Lower lobe of right lung (tissue), 2 donors: Measurements from ENCODE around the gene FARS2. TPM values are rescaled to one million over a fixed set of nuclear protein-coding genes. Genes with fewer than 3 reads are reported as not detected.

Experiments
- ATAC-seq, 2 donors: fragments of 200-7000 bp; cut with Tn5 transposase; one replicate each; pipeline ENCODE4 v1.9.1; 2020 to 2022; ENCODE audit warnings: mild to moderate bottlenecking in 2 of 2, moderate library complexity in 2 of 2
- DNase-seq: peaks from one replicate; pipeline ENCODE4 v3.0.0-alpha.2; 2020
- H3K27ac ChIP-seq: fragments of 200-600 bp; one replicate; pipeline ENCODE4 v1.8.0; 2022
- H3K27me3 ChIP-seq: fragments of 200-600 bp; one replicate; pipeline ENCODE4 v1.8.0; 2022; ENCODE audit warnings: low read depth
- H3K36me3 ChIP-seq: fragments of 200-600 bp; one replicate; pipeline ENCODE4 v1.8.0; 2022; ENCODE audit warnings: mild to moderate bottlenecking
- H3K4me1 ChIP-seq: fragments of 200-600 bp; one replicate; pipeline ENCODE4 v1.8.0; 2022
- H3K4me3 ChIP-seq: fragments of 200-600 bp; one replicate; pipeline ENCODE4 v1.8.0; 2022; ENCODE audit warnings: mild to moderate bottlenecking
- H3K9me3 ChIP-seq: fragments of 200-600 bp; one replicate; pipeline ENCODE4 v1.8.0; 2022
- intact Hi-C: fragments of 100-400 bp; cut with DNase I; formaldehyde crosslinking; loops from one replicate; pipeline ENCODE4 v1.11.0; 2022
- total RNA-seq: library from RNA; stranded (reverse); fragmentation: NEBNext Ultra II Directional; extraction: Animal tissue kit (Norgen Biotek cat#: 25700); gene quantifications from one replicate; pipeline ENCODE4 v1.2.1, GENCODE V29; 2021
- TF ChIP-seq, protein P1 (sequence below): fragments of 200-600 bp; IDR thresholded peaks from one replicate; pipeline ENCODE4 v1.8.0; 2022; ENCODE audit warnings: antibody characterized with exemption, mild to moderate bottlenecking
- donor health status: DM: no; HTN: yes; CAD: no; lungs with severe emphysema.

Gene FARS2
- total RNA-seq, 1 donor from 2014 or later, result 17.0 TPM

DNA sequence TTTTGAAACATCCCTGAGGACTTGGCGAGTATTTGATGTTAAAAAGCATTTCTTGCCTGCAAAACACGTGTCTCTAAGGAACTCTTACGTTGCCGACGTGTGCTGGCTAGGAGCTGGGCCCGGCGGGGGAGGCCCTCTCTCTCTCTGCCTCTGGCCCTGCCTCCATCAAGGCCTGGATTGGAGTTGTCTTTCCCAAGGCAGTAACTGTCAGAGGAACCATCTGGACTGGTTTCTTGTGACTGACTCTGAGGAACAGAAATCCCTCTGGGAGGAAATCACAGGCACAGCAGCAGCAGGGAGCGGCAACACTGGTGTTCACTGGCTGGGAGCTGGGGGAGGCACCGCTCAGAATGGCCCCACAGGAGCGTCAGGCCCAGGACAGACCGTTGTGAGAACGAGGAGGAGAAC, 501.3 kb downstream of the FARS2 start:
- intact Hi-C loops, result no loop called here
- ATAC-seq, result no peak
- DNase-seq, result no peak
- Histone ChIP-seq H3K4me3 (no peak overlapping the region), H3K27ac (no peak overlapping the region), H3K4me1 (peaks cover 14% of the 10 kb centered on the region), H3K27me3 (no peaks in the 10 kb centered on the region), H3K9me3 (no peaks in the 10 kb centered on the region), H3K36me3 (no peaks in the 10 kb centered on the region)
- TF ChIP-seq, protein P1, sequence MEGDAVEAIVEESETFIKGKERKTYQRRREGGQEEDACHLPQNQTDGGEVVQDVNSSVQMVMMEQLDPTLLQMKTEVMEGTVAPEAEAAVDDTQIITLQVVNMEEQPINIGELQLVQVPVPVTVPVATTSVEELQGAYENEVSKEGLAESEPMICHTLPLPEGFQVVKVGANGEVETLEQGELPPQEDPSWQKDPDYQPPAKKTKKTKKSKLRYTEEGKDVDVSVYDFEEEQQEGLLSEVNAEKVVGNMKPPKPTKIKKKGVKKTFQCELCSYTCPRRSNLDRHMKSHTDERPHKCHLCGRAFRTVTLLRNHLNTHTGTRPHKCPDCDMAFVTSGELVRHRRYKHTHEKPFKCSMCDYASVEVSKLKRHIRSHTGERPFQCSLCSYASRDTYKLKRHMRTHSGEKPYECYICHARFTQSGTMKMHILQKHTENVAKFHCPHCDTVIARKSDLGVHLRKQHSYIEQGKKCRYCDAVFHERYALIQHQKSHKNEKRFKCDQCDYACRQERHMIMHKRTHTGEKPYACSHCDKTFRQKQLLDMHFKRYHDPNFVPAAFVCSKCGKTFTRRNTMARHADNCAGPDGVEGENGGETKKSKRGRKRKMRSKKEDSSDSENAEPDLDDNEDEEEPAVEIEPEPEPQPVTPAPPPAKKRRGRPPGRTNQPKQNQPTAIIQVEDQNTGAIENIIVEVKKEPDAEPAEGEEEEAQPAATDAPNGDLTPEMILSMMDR, result no peak

DNA sequence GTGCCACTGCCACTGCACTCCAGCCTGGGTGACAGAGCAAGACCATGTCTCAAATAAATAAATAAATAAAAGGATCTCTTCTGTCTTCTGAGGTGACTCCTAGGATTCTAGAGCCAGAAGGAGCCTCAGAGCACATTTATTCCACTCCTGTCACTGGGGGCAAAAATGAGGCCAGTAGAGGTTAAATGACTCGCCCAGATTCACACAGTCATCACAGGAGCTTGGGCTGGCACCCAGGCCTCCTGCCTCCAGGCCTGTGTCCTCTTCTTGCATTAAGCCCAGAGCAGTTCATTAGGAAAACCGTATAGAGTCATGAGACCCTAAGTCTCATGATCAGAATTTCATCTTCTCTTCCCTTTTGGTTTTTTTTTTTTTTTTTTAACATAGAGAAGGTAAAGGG, 502.1 kb downstream of the FARS2 start:
- intact Hi-C loops, result no loop called here

DNA sequence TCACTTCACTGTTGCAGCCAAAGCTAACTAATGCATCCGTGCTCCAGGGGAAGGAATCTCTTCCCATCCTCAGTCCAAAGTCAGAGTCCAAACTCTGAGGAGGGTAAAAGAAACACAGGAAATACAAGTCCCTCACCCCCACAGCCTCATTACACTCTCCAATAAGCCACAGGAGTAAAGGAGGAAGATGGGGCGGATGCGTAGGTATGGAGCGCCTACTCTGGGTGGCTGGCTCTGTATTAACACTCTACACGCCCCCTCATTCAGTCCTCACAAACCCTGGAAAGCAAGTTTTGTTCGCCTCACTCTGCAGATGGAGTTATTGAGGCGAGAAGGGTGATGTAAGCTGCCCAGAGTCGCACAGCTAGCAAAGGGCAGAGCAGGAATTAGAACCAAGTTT, 502.6 kb downstream of the FARS2 start:
- no peak for ATAC-seq
- TF ChIP-seq, protein P1, result no peak
- Histone ChIP-seq H3K36me3 (no peaks in the 10 kb centered on the region), H3K4me1 (peaks cover 14% of the 10 kb centered on the region), H3K27ac (no peak overlapping the region), H3K27me3 (no peaks in the 10 kb centered on the region), H3K4me3 (no peak overlapping the region), H3K9me3 (no peaks in the 10 kb centered on the region)
- no peak for DNase-seq
- intact Hi-C loops, result no loop called here

More for the DNA sequence above, 502.1 kb downstream of the FARS2 start:
- Histone ChIP-seq H3K4me1 (peaks cover 14% of the 10 kb centered on the region), H3K27ac (no peak overlapping the region), H3K9me3 (no peaks in the 10 kb centered on the region), H3K4me3 (no peak overlapping the region), H3K36me3 (no peaks in the 10 kb centered on the region), H3K27me3 (no peaks in the 10 kb centered on the region)
- no peak for DNase-seq
- TF ChIP-seq, protein P1, result no peak
- no peak for ATAC-seq

DNA sequence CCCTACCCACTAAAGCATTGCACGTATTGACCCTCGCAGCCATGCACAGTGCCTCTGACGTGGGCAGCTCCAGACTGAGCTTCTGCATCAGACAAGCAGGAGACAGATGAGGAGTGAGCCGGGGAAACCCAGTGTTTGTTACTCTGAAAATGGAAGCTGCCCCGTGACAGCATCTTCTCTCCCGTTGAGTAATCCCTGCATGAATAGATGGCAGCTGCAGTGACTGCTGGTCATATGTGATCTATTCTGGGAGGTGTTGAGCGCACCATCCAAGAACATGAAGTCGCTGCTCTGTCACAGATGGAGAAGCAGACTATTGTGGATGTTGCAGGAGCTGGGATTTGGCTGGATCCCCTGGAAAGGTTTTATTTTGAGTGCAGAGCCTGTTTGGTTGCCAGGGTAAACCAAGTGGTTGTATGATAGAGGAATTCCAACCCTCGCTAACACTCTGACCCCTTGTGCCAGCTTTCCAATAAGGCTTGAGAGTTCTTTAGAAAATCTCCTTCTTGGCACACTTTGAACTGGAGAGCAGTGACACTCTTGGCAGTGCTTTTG, 503.2 kb downstream of the FARS2 start:
- intact Hi-C loops, result no loop called here
- Histone ChIP-seq H3K4me3 (no peak overlapping the region), H3K27me3 (no peaks in the 10 kb centered on the region), H3K36me3 (no peaks in the 10 kb centered on the region), H3K4me1 (peaks cover 14% of the 10 kb centered on the region), H3K27ac (no peak overlapping the region), H3K9me3 (no peaks in the 10 kb centered on the region)
- ATAC-seq (peak; percentile 50 to 52), DNase-seq (no peak)
- TF ChIP-seq, protein P1, result no peak

DNA sequence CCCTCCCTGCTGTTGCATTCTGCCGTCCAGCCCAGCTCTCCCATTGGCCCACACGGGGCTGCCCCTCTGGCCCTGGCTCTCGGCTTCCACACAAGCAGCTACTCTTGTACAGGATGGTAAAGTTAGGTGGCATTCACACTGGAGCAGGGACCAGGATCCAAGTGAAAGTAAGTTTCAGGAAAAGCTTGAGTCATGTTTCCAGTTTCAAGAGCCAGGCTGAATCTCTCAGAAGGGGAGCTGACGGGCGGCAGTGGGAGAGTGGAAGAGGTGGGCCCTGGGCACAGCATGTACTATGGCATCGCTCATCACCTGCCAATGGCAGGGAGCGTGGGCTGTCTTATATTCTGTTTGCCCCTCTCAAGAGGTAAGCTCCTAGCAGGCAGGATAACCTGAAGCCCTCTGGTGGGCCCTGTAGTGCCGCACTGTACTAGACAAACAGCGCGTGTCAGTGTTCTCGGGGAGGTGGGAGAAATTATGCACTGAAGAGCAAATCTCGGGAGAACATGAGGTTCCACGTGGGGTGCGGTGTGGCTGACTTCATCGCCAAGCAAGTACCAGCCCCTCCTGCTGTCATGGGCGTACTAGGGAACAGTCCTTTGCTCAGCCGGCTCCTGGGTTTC, 503.9 kb downstream of the FARS2 start:
- ATAC-seq (peak; percentile 21 to 34), DNase-seq (no peak)
- TF ChIP-seq, protein P1, result no peak
- H3K36me3 ChIP-seq, result no peaks in the 10 kb centered on the region
- intact Hi-C loops, result no loop called here
- no peak overlapping the region for H3K4me3 ChIP-seq
- H3K4me1 ChIP-seq, result peaks cover 14% of the 10 kb centered on the region
- no peak overlapping the region for H3K27ac ChIP-seq
- H3K9me3 ChIP-seq, result no peaks in the 10 kb centered on the region
- no peaks in the 10 kb centered on the region for H3K27me3 ChIP-seq
